GM03348 (cell line): ENCODE data around the gene KSR1.
A peak's percentile ranks its signal among the peaks of the same experiment; 100 is the strongest.
"Not testable (repeated sequence)": the region's sequence is repeated elsewhere in the genome, so short reads cannot be mapped to it uniquely, and the experiment has no call there.

Source experiments
- DNase-seq: peaks from one replicate; pipeline ENCODE4 v3.0.0; 2012; ENCODE audit warnings: low spot score

The KSR1 gene

DNA sequence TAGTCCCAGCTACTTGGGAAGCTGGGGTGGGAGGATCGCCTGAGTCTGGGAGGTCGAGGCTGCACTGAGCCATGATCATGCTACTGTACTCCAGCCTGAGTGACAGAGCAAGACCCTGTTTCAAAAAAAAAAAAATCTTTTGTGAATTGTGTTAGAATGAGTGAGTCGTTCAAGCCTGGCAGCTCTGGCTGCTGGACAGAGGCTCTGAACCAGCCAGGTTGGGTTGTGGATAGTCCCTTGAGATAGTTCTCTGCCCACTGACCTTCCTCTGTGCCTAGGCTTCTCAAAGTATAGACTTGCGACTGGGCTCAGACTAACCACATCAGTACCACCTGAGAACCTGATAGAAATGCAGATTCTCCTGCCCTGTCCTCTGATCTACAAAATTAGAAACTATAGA, 2.2 kb upstream of the KSR1 start:
- DNase-seq = no peak

GRCh38 chr17:27455236-27455913, 873 bp upstream of the KSR1 start:
- no peak for DNase-seq

DNA sequence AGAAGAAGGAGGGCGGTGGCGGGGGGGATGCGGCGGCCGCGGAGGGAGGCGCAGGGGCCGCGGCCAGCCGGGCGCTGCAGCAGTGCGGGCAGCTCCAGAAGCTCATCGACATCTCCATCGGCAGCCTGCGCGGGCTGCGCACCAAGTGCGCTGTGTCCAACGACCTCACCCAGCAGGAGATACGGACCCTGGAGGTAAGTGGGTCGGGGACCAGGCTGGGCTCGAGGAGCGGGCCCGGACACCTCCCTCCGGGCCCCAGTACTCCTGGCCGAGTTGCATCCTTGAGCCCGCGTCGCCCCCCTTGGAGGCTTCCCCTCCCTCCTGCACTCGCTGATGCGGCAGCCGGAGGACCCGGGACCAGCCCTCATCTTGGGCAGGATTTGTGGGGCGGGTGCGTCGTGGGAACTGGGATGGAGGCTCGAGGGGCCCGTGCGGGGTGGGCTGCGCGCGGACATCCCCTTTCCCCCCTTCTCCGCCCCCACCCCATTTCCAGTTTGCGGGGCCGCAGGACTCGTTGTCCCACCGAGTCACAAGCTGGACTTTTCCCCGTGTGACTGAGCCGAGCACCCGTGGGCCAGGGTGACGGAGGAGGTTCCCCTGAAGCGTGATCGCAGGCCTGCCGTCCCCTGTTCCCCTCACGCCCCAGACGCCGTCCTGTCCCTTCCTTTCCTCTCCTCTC, 572 bp downstream of the KSR1 start:
- peak; percentile 33 for DNase-seq

GRCh38 chr17:27457360-27457715, 1.1 kb downstream of the KSR1 start:
- DNase-seq = no peak

- peak; percentile 47 for DNase-seq
These were observed 1.7 kb downstream of the KSR1 start for GRCh38 chr17:27457731-27458523.

DNA sequence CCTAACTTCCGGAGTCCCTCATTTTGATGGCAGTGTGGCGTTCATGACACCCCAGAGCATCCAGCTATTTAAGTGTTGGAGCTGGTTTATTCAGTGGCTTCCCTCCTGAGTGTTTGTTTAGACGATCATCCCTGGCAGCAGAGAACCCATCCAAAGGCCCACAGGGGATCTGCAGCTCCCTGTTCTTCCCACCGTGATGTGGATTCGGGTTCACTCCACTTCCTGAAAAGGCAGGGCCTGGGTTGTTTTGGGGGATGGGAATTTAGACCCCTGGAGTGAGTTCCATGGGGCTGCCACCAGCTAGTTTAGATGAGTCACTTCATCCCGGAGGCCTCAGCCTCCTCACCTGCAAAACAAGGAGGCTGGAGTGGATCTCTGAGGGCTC, 2.3 kb downstream of the KSR1 start:
- DNase-seq = no peak

DNA sequence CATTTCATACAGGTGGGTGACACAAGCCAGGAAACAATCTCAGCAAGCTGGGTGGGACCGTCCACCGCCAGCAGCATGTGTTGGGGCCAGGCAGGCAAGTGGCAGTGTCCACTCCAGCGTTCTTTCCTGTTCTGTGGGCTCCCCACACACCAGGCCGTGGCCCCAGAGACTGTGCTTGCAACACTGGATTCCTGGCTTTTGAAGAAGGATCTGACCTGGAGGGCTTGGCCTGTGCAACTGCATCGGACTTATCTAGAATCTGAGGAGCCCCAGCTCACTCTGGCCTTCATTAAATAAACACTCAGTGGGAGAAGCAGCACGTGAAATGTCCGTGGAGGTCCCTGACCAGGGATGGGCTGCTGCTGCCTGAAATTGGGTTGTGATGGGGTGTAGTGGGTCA, 3.2 kb downstream of the KSR1 start:
- DNase-seq = no peak

- no peak for DNase-seq
These were observed 4.0 kb downstream of the KSR1 start for GRCh38 chr17:27460196-27460725.

DNA sequence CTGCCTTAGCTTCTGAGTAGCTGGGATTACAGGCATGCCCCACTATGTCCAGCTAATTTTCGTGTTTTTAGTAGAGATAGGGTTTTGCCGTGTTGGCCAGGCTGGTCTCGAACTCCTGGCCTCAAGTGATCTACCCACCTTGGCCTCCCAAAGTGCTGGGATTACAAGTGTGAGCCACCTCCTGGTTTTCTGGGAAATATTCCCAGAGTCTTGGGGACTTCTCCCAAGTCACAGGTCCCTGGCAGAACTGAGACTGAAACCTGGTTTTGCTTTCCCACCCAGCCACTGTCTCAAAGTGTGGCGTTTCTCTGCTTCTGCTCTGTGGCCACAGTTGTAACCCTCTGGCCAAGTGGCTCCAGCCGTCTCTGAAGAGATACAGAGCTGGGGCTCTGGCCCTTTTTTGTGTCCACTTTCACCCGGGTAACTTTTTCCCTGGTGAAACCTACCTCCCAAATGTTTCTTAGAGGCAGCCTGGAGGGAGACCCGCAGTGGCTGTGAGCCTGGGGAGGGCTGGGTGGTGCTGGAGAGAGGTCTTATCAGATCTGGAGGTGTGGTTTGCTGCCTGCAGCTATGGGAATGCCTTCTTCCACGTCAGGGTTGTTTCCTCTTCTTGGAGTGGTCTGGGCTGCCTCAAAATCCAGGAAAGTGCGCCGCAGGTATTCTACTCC, 5.1 kb downstream of the KSR1 start:
- DNase-seq = no peak

DNA sequence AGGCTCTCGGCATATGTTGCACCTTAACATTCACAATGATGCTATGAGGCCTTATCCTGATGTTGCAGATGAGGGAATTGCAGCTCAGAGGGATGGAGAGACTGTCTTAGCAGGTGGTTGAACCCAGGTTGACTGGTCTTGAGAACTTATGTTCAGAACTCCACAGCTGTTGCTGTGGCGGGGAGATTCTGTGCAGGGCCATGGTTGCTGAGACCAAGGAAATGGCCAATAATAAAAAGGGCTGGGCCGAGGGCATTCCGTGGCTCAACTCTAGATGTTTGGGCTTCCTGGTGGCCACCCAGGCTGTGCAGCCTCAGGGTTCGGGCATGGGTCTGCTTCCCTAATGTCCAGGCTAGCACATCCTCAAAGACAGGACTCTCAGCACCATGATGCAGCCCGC, 5.9 kb downstream of the KSR1 start:
- DNase-seq = no peak

DNA sequence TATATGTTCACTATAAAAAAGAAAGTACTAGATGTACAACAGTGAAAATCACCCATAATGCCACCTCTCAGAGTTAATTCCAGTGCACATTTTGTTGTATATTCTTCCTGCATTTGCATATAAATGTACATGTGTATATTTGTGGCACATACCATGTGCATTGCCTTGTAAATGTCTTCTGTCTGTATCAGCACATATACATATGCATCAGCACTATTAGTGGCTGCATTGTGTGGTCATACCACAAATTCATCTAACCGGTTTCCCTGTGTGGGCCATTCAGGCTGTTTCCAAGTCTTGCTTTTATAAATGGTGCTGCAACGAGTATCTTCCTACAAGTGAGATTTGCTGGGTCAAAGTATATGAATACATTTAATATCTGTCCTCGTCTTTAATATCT, 6.5 kb downstream of the KSR1 start:
- DNase-seq = no peak

DNA sequence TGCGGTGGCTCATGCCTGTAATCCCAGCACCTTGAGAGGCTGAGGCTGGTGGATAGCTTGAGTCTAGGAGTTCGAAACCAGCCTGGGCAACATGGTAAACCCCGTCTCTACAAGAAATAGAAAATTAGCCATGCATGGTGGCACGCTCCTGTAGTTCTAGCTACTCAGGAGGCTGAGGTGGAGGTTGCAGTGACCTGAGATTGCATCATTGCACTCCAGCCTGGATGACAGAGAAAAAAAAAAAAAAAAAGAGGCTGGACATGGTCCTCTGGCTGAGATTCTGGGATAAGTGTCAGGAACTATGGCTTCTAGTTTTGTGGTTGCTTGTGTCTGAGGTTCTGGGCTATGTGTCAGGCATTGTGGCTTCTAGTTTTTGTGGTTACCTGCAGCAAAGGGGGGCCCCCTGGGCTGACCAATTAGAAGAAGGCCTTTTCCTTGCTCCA, 7.0 kb downstream of the KSR1 start:
- no peak for DNase-seq

- DNase-seq = not testable (repeated sequence)
These were observed 7.8 kb downstream of the KSR1 start for GRCh38 chr17:27464019-27464418.

GRCh38 chr17:27464431-27464830, 8.2 kb downstream of the KSR1 start:
- DNase-seq = no peak

DNA sequence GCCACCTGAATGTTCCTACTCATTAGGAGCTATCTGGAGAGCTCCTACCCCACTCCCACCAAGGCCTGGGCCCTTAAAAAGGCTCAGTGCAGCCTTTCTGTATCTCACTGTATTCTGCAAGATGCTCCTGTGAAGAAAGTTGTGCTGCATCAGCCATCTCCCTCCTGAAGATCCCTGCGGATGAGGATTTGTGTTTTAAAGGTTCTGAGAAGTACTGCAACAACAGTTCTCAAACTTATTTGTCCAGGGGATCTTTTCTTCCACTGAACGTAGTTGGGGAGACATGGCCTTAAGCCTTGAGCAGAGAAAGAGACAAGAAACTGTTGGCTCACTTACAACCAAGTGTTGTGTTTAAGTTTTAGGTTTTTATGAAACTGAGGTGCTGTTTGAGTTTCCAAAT, 9.6 kb downstream of the KSR1 start:
- DNase-seq = not testable (repeated sequence)

DNA sequence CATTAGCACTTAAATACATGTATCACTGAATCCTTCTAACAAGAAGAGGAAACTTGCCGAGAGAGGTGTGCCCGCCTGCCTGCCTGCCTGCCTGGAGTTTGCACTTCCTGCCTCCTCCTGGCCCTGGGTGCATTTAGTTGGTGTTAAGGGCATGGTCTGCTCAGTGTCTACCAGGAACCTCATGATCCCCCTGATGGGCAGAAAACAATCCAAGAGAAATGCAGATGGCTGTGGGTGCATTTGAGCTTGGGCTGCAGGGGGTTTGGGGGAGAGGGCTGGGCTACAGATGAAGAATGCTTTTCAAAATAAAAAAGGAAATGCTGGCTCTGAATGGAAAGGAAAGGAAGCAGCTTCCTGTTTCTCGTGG, 10.1 kb downstream of the KSR1 start:
- no peak for DNase-seq

DNA sequence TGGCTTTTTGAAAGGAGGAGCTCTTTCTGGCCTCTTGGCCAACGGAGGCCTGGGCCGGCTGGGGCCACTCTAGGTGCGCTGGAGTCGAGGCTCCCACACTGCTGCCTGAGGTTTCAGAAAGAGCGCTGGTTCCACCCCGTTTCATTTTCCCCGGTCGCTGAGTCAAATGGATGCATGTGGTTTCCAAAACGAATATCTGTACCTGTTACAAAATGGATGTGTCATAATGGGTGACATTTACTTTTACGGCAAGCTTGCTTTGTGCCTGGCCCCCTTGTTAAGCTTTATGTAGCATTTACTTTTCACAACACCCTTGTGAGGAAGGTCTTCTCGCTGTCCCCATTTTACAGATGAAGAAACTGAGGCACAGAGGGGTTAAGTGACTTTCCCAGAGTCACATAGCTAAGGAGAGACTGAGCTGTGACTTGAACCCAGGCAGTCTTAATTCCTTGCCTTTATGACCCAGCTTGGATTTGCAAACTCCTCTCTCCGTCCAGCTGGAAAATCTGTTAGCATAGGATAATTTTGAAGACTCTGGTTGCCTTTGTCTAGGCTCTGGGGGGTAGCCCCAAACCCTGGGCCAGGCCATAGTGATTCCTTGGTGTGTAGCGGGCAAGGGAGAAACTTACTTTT, 10.6 kb downstream of the KSR1 start:
- DNase-seq = no peak

- DNase-seq = no peak
These were observed 13.0 kb downstream of the KSR1 start for GRCh38 chr17:27469256-27469655.

- DNase-seq = no peak
These were observed 15.3 kb downstream of the KSR1 start for GRCh38 chr17:27471321-27472269.

GRCh38 chr17:27473190-27473747, 17.0 kb downstream of the KSR1 start:
- DNase-seq = no peak
